Activated B cell treated with CpG ODN at 0.5 μM for 24 hours (primary cell): ENCODE data around the gene CLIC5. TPM values are rescaled to one million over a fixed set of nuclear protein-coding genes. Genes with fewer than 3 reads are reported as not detected.

Source experiments
- ATAC-seq: fragments of 200-7000 bp; cut with Tn5 transposase; one replicate; pipeline ENCODE4 v1.10.0; 2021; ENCODE audit warnings: low read depth, mild to moderate bottlenecking, moderate library complexity
- CTCF ChIA-PET: fragments of 350-600 bp; sonication (Branson Sonifier 250); formaldehyde crosslinking; loops from one replicate; lab custom pipeline; 2021; ENCODE audit warnings: antibody characterized with exemption; lab: Charles Lee
- POLR2A ChIA-PET: fragments of 350-600 bp; sonication (Branson Sonifier 250); formaldehyde crosslinking; loops from one replicate; lab custom pipeline; 2021; ENCODE audit warnings: antibody characterized with exemption; lab: Charles Lee
- DNase-seq: peaks from one replicate; pipeline ENCODE4 v3.0.0; 2022
- H3K27ac Mint-ChIP-seq: one replicate; pipeline ENCODE4 v1.8.0; 2020; ENCODE audit warnings: mixed read lengths
- H3K27me3 Mint-ChIP-seq: one replicate; pipeline ENCODE4 v1.8.0; 2021; ENCODE audit warnings: mixed read lengths
- H3K36me3 Mint-ChIP-seq: one replicate; pipeline ENCODE4 v1.8.0; 2021; ENCODE audit warnings: low read depth, mixed read lengths
- H3K4me1 Mint-ChIP-seq: one replicate; pipeline ENCODE4 v1.8.0; 2021; ENCODE audit warnings: mixed read lengths
- H3K4me3 Mint-ChIP-seq: one replicate; pipeline ENCODE4 v1.8.0; 2020; ENCODE audit warnings: mild to moderate bottlenecking, mixed read lengths
- H3K9me3 Mint-ChIP-seq: one replicate; pipeline ENCODE4 v1.8.0; 2020; ENCODE audit warnings: mixed read lengths
- intact Hi-C: fragments of 100-400 bp; cut with micrococcal nuclease; formaldehyde crosslinking; loops from one replicate; pipeline ENCODE4 v1.15.1; 2024
- total RNA-seq: library from RNA; stranded (reverse); gene quantifications from 2 replicates; pipeline ENCODE4 v1.2.3, GENCODE V29; 2022
- TF ChIP-seq, protein P1 (sequence below): fragments of 200-600 bp; IDR thresholded peaks from one replicate; pipeline ENCODE4 v1.8.0; 2022; ENCODE audit warnings: antibody characterized with exemption, mild to moderate bottlenecking

CLIC5 gene
- total RNA-seq, 1 donor from 2014 or later = 2.5 TPM

DNA sequence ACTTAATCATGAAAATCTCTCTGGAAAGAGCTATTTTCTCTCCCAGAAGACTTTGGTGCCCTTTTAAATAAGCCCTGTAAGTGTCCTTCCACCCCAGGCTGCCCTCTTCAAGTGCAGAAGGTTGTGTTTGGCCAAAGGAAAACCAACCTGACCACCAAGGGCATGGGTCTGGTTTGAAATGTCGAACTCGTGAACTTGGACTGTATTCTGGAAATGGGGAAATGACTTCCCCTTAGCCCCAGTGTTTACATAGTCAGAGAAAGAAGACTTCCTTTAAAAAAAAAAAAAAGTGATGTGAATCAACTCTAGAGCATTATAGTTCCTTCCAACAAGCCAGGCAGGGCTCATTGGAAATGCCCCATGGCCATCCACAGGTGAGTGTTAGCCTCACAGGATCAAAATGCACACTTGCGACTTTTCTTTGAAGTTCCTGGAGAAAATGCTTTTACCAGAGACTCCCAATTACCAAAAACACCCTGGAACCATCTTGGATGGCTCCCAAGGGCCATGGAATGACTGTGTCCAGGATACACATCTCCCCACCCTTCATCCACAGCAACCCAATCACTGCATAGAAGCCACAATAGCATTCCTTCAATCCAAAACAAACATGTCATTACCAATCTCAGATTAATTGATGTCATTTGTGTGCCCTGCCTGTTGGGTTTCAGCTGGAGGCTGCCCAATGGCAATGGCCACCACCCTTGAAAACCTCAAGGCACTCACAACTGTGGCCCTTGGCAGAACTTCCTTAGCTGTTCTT, 133.8 kb downstream of the CLIC5 start:
- H3K36me3 Mint-ChIP-seq = no peaks in the 10 kb centered on the region
- no peak overlapping the region for H3K4me3 Mint-ChIP-seq
- no peaks in the 10 kb centered on the region for H3K9me3 Mint-ChIP-seq
- TF ChIP-seq, protein P1, sequence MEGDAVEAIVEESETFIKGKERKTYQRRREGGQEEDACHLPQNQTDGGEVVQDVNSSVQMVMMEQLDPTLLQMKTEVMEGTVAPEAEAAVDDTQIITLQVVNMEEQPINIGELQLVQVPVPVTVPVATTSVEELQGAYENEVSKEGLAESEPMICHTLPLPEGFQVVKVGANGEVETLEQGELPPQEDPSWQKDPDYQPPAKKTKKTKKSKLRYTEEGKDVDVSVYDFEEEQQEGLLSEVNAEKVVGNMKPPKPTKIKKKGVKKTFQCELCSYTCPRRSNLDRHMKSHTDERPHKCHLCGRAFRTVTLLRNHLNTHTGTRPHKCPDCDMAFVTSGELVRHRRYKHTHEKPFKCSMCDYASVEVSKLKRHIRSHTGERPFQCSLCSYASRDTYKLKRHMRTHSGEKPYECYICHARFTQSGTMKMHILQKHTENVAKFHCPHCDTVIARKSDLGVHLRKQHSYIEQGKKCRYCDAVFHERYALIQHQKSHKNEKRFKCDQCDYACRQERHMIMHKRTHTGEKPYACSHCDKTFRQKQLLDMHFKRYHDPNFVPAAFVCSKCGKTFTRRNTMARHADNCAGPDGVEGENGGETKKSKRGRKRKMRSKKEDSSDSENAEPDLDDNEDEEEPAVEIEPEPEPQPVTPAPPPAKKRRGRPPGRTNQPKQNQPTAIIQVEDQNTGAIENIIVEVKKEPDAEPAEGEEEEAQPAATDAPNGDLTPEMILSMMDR = no peak
- H3K27me3 Mint-ChIP-seq = no peaks in the 10 kb centered on the region
- no peak overlapping the region for H3K27ac Mint-ChIP-seq
- DNase-seq = no peak
- POLR2A ChIA-PET = no interaction called here
- CTCF ChIA-PET = no interaction called here
- no peaks in the 10 kb centered on the region for H3K4me1 Mint-ChIP-seq
- intact Hi-C loops = no loop called here
- no peak for ATAC-seq

DNA sequence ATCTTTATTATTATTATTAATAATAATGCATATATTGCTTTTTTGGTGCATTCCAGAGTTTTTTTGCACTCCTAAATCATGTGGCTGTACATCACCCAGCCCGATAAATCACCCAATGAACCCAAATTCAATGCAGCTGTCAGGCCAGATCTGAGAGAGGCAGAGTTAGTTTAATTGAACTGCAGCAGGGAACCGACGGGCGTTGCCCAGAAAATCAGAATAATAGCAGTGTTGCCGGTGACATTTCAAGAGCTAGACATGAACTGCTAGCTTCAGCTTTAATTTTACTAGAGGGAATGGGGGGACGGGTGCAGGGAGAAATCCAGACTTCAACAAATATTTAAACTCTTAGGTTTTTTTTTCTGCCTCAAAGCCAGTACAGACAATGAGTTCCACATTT, 135.0 kb downstream of the CLIC5 start:
- H3K4me1 Mint-ChIP-seq = no peaks in the 10 kb centered on the region
- no peak for ATAC-seq

DNA sequence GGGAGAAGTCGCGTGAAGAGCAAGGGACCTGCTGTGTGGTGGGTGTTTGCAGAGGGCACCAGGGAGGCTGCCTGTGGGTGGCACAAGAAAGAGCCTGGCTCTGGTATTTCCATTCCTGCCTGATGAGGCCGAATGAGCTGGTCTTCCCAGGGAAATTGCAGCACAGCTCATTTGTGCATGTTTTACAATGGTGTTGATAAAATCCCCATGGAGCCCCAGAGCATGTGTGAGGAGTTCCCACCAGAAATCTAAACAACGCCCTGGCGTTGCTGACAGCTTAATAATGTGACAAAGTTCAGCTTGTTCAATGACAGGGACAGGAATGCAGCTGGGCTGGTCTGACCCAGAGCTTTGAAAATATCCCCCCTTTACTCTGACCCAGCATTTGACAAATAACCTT, 135.5 kb downstream of the CLIC5 start:
- Mint-ChIP-seq H3K36me3 (no peaks in the 10 kb centered on the region), H3K4me3 (no peak overlapping the region), H3K9me3 (no peaks in the 10 kb centered on the region), H3K27ac (no peak overlapping the region), H3K4me1 (no peaks in the 10 kb centered on the region), H3K27me3 (no peaks in the 10 kb centered on the region)
- TF ChIP-seq, protein P1 = no peak
- ATAC-seq (no peak), DNase-seq (no peak)
- ChIA-PET POLR2A (no interaction called here), CTCF (no interaction called here)
- intact Hi-C loops = no loop called here

More for the DNA sequence above, 135.0 kb downstream of the CLIC5 start:
- intact Hi-C loops = no loop called here
- no peak overlapping the region for H3K4me3 Mint-ChIP-seq
- ChIA-PET CTCF (no interaction called here), POLR2A (no interaction called here)
- no peaks in the 10 kb centered on the region for H3K9me3 Mint-ChIP-seq
- no peaks in the 10 kb centered on the region for H3K27me3 Mint-ChIP-seq
- TF ChIP-seq, protein P1 = no peak
- DNase-seq = no peak
- H3K36me3 Mint-ChIP-seq = no peaks in the 10 kb centered on the region
- H3K27ac Mint-ChIP-seq = no peak overlapping the region

DNA sequence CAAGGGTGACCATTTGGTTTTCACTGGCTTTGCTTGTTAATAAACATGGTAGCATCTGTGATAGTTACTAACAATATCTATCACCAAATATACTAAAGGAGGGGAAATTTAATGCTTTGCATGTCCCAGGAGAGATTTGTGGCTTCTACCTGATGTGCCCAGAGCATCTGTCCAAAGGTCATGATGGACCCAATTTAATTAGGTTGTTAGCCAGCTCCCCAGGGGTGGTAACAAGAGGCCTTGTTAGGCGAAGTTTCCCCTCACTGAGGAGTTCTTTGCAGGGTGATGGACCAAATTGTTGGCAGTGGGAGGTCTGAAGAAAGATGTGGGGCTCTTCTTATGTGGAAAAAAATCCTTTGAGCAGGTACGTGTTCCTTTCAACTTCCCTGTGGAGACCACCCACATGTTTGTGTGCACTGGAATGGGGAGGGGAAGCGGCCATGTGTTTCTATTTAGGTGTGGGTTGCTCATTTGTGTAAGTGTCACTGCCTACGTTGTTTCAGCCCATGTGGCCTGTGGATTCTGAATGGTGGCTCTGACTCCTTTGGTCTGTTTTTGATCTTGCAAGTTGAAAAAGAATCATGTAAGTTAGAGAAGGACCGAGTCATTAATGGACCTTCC, 137.6 kb downstream of the CLIC5 start:
- DNase-seq = no peak
- CTCF ChIA-PET = no interaction called here

DNA sequence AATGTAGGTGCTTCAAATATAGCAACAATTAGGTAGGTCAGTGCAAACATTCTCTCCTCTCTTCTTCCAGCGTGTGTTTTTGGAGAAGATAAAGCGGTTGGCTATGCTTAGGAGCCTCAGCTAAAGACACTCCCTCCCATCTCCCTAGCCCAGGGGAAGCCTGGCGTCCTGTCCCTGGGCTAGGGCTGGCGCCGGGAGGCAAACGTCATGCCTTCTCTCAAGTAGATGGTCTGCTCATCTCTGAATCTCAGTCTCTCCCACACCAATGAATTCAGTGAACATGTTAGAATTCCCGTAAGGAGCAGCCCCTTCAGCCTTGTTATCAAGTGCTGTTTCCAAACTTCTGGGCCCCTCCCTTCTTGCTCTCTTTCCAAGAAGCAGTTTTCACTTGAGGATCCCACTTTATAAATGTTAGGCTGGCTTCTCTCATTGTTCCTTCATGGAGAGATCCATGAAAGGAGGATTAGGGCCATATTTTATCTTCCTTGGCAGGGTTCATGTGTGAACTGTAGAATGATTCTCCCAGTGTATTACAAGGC, 142.8 kb downstream of the CLIC5 start:
- ChIA-PET CTCF (no interaction called here), POLR2A (no interaction called here)
- DNase-seq = no peak
- no peak overlapping the region for H3K4me3 Mint-ChIP-seq
- H3K36me3 Mint-ChIP-seq = no peaks in the 10 kb centered on the region
- no peak overlapping the region for H3K27ac Mint-ChIP-seq
- TF ChIP-seq, protein P1 = no peak
- ATAC-seq = no peak
- H3K4me1 Mint-ChIP-seq = no peaks in the 10 kb centered on the region
- intact Hi-C loops = no loop called here
- no peaks in the 10 kb centered on the region for H3K27me3 Mint-ChIP-seq
- H3K9me3 Mint-ChIP-seq = no peaks in the 10 kb centered on the region

More for the DNA sequence above, 137.6 kb downstream of the CLIC5 start:
- Mint-ChIP-seq H3K9me3 (no peaks in the 10 kb centered on the region), H3K4me1 (no peaks in the 10 kb centered on the region), H3K4me3 (no peak overlapping the region), H3K27ac (no peak overlapping the region), H3K36me3 (no peaks in the 10 kb centered on the region), H3K27me3 (no peaks in the 10 kb centered on the region)
- no peak for ATAC-seq
- TF ChIP-seq, protein P1 = no peak
- intact Hi-C loops = no loop called here
- POLR2A ChIA-PET = no interaction called here
